ENCODE results near the gene TTN. TPM values are rescaled to one million over a fixed set of nuclear protein-coding genes. Genes with fewer than 3 reads are reported as not detected.

The TTN gene
- total and polyA plus RNA-seq, 2 of the 4 experiments (the other 2 are of a cell fraction): 0.02 to 0.18 TPM

GRCh38 chr2:178776751-178777150, 30.5 kb downstream of the TTN start:
- Histone ChIP-seq H4K91ac (ENCODE audit: insufficient read depth, low read depth, low read length) (no peak overlapping the region), H4K5ac (ENCODE audit: low read depth, low read length) (no peak overlapping the region), H3K4me2 (ENCODE audit: low read depth, low read length) (no peak overlapping the region), H3K56ac (ENCODE audit: extremely low read depth, insufficient read depth, low read length) (no peak overlapping the region), H3K18ac (ENCODE audit: low read depth, low read length) (no peak overlapping the region), H2AK5ac (ENCODE audit: low read depth, low read length) (no peak overlapping the region), H3K4me3 (ENCODE audit: insufficient read depth, low read depth, low read length) (no peak overlapping the region), H3K23ac (ENCODE audit: low read depth, low read length) (no peak overlapping the region), H4K20me1 (ENCODE audit: insufficient read depth, low read length) (no peaks in the 10 kb centered on the region), H2AK9ac (replicated peaks; ENCODE audit: low read depth, low read length, poor library complexity) (no peak overlapping the region), H3K9me3 (ENCODE audit: control insufficient read depth, insufficient read depth, low read length) (no peaks in the 10 kb centered on the region), H3K9me1 (ENCODE audit: insufficient read depth, low read length) (no peaks in the 10 kb centered on the region), H2BK120ac (ENCODE audit: low read depth, low read length) (no peak overlapping the region), H3K4ac (ENCODE audit: low read depth, low read length) (no peak overlapping the region), H2AFZ (replicated peaks; ENCODE audit: low read length, poor library complexity) (no peak overlapping the region), H3K9ac (ENCODE audit: low read depth, low read length) (no peak overlapping the region), H4K8ac (ENCODE audit: low read depth in 2 of 2, low read length in 2 of 2) (no peak overlapping the region), H2BK5ac (ENCODE audit: low read depth, low read length, poor library complexity, severe bottlenecking) (no peak overlapping the region), H2BK20ac (ENCODE audit: low read depth, low read length) (no peak overlapping the region), H3K14ac (replicated peaks; ENCODE audit: low read depth, low read length) (no peak overlapping the region), H3K36me3 (ENCODE audit: control insufficient read depth, insufficient read depth, low read length) (no peaks in the 10 kb centered on the region), H3K4me1 (ENCODE audit: control insufficient read depth, insufficient read depth, low read length) (no peaks in the 10 kb centered on the region), H2BK15ac (ENCODE audit: low read depth, low read length) (no peak overlapping the region), H3K27me3 (ENCODE audit: control insufficient read depth, insufficient read depth, low read length) (no peaks in the 10 kb centered on the region), H3K27ac (ENCODE audit: insufficient read depth, low read length) (no peak overlapping the region), H3K79me1 (ENCODE audit: low read depth in 1 of 2, low read length in 2 of 2) (no peaks in the 10 kb centered on the region)
- no CpG with 5 or more reads among the region's 4 CpGs for WGBS, 2 experiments (ENCODE audit: extremely low coverage in 2 of 2, insufficient read length in 1 of 2)
- BruUV-seq (replicated peaks): no TSS peak
- no peak for ATAC-seq (ENCODE audit: low read depth)
- dilution Hi-C loops (cut with HindIII; ENCODE audit: low sequenced_read_pairs, unreplicated experiment): no loop called here
- ChIA-PET CTCF (interaction anchor here (1.3 kb wide), 1 partner anchor 15 kb away, joined by 3 read pairs; no protein-coding TSS in a partner anchor), POLR2A (ENCODE audit: unreplicated experiment) (no interaction called here)
- intact Hi-C loops (cut with micrococcal nuclease): no loop called here
- no peak for TF ChIP-seq BHLHE40 (IDR thresholded peaks at IDR 0.05; ENCODE audit: low read depth, low read length)
- no peak for TF ChIP-seq MAZ (IDR thresholded peaks at IDR 0.05; ENCODE audit: borderline replicate concordance, low read depth, low read length)
- no peak for TF ChIP-seq POLR2A (IDR thresholded peaks at IDR 0.05; ENCODE audit: low read depth, low read length)
- no peak for TF ChIP-seq MXI1 (IDR thresholded peaks at IDR 0.05; ENCODE audit: borderline replicate concordance, low read depth, low read length)
- no peak for DNase-seq
- in situ Hi-C loops (cut with MboI; ENCODE audit: low sequenced_read_pairs): no loop called here

Data from IMR-90 (cell line).